NCI-H748 (cell line): ENCODE measurements around the gene GPATCH2.

Experiments used
- DNase-seq: peaks from one replicate; lab custom pipeline; 2025; ENCODE audit not compliant: unreplicated experiment; lab: John Stamatoyannopoulos, UW

Gene GPATCH2

DNA sequence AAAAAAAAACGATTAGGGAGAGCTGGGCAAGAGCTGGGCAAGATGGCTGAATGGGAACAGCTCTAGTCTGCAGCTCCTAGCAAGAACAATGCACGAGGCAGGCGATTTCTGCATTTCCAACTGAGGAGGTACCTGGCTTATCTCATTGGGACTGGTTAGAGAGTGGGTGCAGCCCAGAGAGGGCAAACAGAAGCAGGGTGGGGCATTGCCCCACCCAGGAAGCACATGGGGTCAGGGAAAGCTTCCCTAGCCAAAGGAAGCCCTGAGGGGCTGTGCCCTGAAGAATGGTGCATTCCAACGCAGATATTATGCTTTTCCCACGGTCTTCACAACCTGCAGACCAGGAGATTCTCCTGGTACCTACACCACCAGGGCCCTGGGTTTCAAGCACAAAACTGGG lies 251.6 kb downstream of the GPATCH2 start:
- DNase-seq: no peak
